Sigmoid colon (tissue), 7 donors: ENCODE measurements around the gene AADACL4. TPM values are rescaled to one million over a fixed set of nuclear protein-coding genes. Genes with fewer than 3 reads are reported as not detected.

ENCODE experiments used
- DNase-seq: peaks from one replicate; pipeline ENCODE4 v3.0.0-alpha.2; 2019
- H3K27ac ChIP-seq, 4 donors: fragments of 200-600 bp; sonication (generic); one replicate each; pipeline ENCODE4 v1.5.1; 2016 to 2019; ENCODE audit warnings: mild to moderate bottlenecking in 1 of 4
- H3K27me3 ChIP-seq, 3 donors: fragments of 200-600 bp; sonication (generic); one replicate each; pipeline ENCODE4 v1.5.1; 2019; ENCODE audit warnings: mild to moderate bottlenecking in 1 of 3
- H3K36me3 ChIP-seq, 4 donors: fragments of 200-600 bp; sonication (generic); one replicate each; pipeline ENCODE4 v1.5.1; 2016 to 2019
- H3K4me1 ChIP-seq, 4 donors: fragments of 200-600 bp; sonication (generic); one replicate each; pipeline ENCODE4 v1.5.1; 2017 to 2019
- H3K4me3 ChIP-seq, 4 donors: fragments of 200-600 bp; sonication (generic); one replicate each; pipeline ENCODE4 v1.5.1; 2017 to 2019; ENCODE audit warnings: mild to moderate bottlenecking in 2 of 4, moderate library complexity in 1 of 4
- H3K9me3 ChIP-seq, 4 donors: fragments of 200-600 bp in 3 of 4; sonication (generic) in 3 of 4; one replicate each; pipeline versions ENCODE4 v1.5.1 to v1.6.1; 2013 to 2019
- CTCF ChIP-seq, 4 experiments: fragments of 450-650 bp in 3 of 4; fragments of 200-600 bp in 1 of 4; IDR thresholded peaks; one replicate each; pipeline ENCODE4 v1.5.1; 2016 to 2019; ENCODE audit warnings: antibody characterized with exemption in 4 of 4, mild to moderate bottlenecking in 3 of 4, moderate library complexity in 2 of 4
- EP300 ChIP-seq, 4 donors: sonication (generic); formaldehyde crosslinking; IDR thresholded peaks; one replicate each; pipeline ENCODE4 v1.6.1; 2017; ENCODE audit warnings: antibody characterized with exemption in 4 of 4
- POLR2A ChIP-seq, 2 donors: fragments of 450-650 bp; IDR thresholded peaks; one replicate each; pipeline ENCODE4 v1.6.1; 2016; ENCODE audit warnings: antibody characterized with exemption in 2 of 2, mild to moderate bottlenecking in 2 of 2, moderate library complexity in 2 of 2
- POLR2AphosphoS5 ChIP-seq, 4 donors: sonication (generic); formaldehyde crosslinking; IDR thresholded peaks; one replicate each; pipeline ENCODE4 v1.6.1; 2017; ENCODE audit warnings: antibody characterized with exemption in 4 of 4
- WGBS, 2 donors: extraction: QIAGEN DNeasy Blood & Tissue Kit; methylation state at CpG; one replicate each; pipeline ENCODE4 v1.1.7; 2013; 5-methylcytosine and 5-hydroxymethylcytosine counted together
- intact Hi-C: fragments of 100-400 bp; cut with DNase I; formaldehyde crosslinking; loops from one replicate; pipeline ENCODE4 v1.15.1; 2023
- polyA plus RNA-seq, 3 donors: library from polyadenylated mRNA; stranded (reverse); fragments of 200-250 nt; gene quantifications; one replicate each; pipeline ENCODE4 v1.2.3, GENCODE V29; 2013
- small RNA-seq, 3 donors: library from RNA; depleted of rRNA; stranded (forward); fragments of <200 nt; gene quantifications; one replicate each; pipeline ENCODE3, GENCODE V24; 2016
- total RNA-seq, 4 donors: library from RNA; depleted of rRNA; stranded (reverse); fragments of >200 nt; gene quantifications; one replicate each; pipeline ENCODE4 v1.1.0, GENCODE V29; 2016
- donor health status: healthy with polysubstance abuse.
- donor health status: Bipolar disorder and iron deficiency.
- donor health status: healthy.

AADACL4 gene
- total and polyA plus RNA-seq, 7 donors: 0.04 TPM; not detected in 6

DNA sequence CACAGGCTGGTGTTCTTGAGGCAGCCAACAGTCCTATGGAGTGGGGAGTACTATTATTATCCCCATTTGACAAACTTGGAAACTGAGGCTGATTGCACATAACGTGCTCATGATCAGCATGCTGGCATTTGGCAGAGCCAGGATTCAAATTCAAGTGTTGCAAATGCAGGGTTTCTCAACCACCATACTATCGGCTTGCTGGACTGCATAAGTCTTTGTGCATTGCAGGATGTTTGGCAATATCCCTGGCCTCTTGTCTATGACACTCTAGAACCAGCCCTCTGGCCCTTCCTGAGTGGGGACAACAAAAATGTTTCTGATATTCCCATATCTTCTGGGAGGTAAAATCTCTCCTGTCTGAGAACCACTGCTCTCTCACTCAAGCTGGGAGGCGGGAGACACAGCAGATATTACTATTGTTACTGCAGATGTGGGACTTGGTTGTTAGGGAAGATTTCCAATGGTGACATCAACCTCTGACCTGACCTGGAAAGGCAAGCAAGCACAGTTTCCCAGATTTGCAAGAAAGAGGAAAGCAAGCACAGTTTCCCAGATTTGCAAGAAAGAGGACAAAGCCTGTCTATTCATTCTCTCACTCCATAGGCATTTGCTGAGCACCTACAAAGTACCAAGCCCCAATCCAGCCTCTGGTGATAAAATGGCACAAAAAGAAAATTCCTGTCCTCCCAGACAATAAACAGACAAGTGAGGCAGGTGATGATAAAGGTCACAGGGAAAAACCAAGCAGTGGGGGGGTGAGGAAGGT is 71.0 kb downstream of the AADACL4 start:
- Histone ChIP-seq H3K27me3 (no peaks in the 10 kb centered on the region), H3K9me3 (no peaks in the 10 kb centered on the region), H3K27ac (no peak overlapping the region), H3K4me3 (no peak overlapping the region), H3K4me1 (no peaks in the 10 kb centered on the region), H3K36me3 (no peaks in the 10 kb centered on the region)
- TF ChIP-seq EP300 (IDR thresholded peaks at IDR 0.05) (no peak), CTCF (IDR thresholded peaks at IDR 0.05) (no peak), POLR2A (IDR thresholded peaks at IDR 0.05) (no peak), POLR2AphosphoS5 (IDR thresholded peaks at IDR 0.05) (no peak)
- 80 to 86% methylated on average over 3 of the region's 3 CpGs for WGBS, 2 donors
- intact Hi-C loops: no loop called here
- DNase-seq: no peak

GRCh38 chr1:12715896-12716437 is 72.1 kb downstream of the AADACL4 start, which contains the start of gene AADACL3:
TSS of gene AADACL3 (plus strand) at chr1:12716110. CDS start at chr1:12716177, 67 bp downstream.
- Histone ChIP-seq H3K9me3 (no peaks in the 10 kb centered on the region), H3K27me3 (no peaks in the 10 kb centered on the region), H3K4me1 (no peaks in the 10 kb centered on the region), H3K27ac (no peak within 1 kb of the TSS), H3K4me3 (no peak within 1 kb of the TSS), H3K36me3 (no peaks in the 10 kb centered on the region)
- intact Hi-C loops: no loop called here
- no peak for TF ChIP-seq CTCF (IDR thresholded peaks at IDR 0.05)
- no peak for TF ChIP-seq EP300 (IDR thresholded peaks at IDR 0.05)
- TF ChIP-seq POLR2A (IDR thresholded peaks at IDR 0.05): no peak
- TF ChIP-seq POLR2AphosphoS5 (IDR thresholded peaks at IDR 0.05): no peak
- no peak for DNase-seq
- WGBS, 2 donors: 87 to 88% methylated on average over 8 of the region's 8 CpGs

Small RNAs within 50 kb of the gene (small RNA-seq; reads per million reads assigned to genes)
- gene AC244670.1: 0 reads per million in 3 donors

Other genes starting within 250 kb of the AADACL4 start
- gene DHRS3, start 25.9 kb upstream of the AADACL4 start, total RNA-seq: 100 to 1,000 TPM in 1 of 4 donors, 10 to 100 TPM in 3; 47.1 to 102 (median 73.1) TPM
- gene DHRS3, start 25.9 kb upstream of the AADACL4 start, polyA plus RNA-seq: 10 to 100 TPM; 34.8 to 47.9 (median 36.5) TPM
- not detected for gene AADACL3, start 72.0 kb downstream of the AADACL4 start, total RNA-seq
- gene AADACL3, start 72.0 kb downstream of the AADACL4 start, polyA plus RNA-seq: not detected
- gene CFAP107, start 102.1 kb downstream of the AADACL4 start, total RNA-seq: not detected
- gene CFAP107, start 102.1 kb downstream of the AADACL4 start, polyA plus RNA-seq: under 1 TPM in 1 of 3 donors, not detected in 2; under 0.01 TPM
- not detected for gene PRAMEF12, start 129.7 kb downstream of the AADACL4 start, total RNA-seq
- not detected for gene PRAMEF12, start 129.7 kb downstream of the AADACL4 start, polyA plus RNA-seq
- not detected for gene PRAMEF1, start 147.3 kb downstream of the AADACL4 start, total RNA-seq
- gene PRAMEF1, start 147.3 kb downstream of the AADACL4 start, polyA plus RNA-seq: not detected
- not detected for gene PRAMEF11, start 187.3 kb downstream of the AADACL4 start, total RNA-seq
- not detected for gene PRAMEF11, start 187.3 kb downstream of the AADACL4 start, polyA plus RNA-seq
- not detected for gene HNRNPCL1, start 204.6 kb downstream of the AADACL4 start, total RNA-seq
- gene HNRNPCL1, start 204.6 kb downstream of the AADACL4 start, polyA plus RNA-seq: not detected
- gene PRAMEF2, start 213.0 kb downstream of the AADACL4 start, total RNA-seq: not detected
- gene PRAMEF2, start 213.0 kb downstream of the AADACL4 start, polyA plus RNA-seq: not detected
- gene PRAMEF4, start 242.1 kb downstream of the AADACL4 start, total RNA-seq: not detected
- not detected for gene PRAMEF4, start 242.1 kb downstream of the AADACL4 start, polyA plus RNA-seq